Astrocyte of the cerebellum (primary cell): Measurements from ENCODE around the gene TFDP1.

ENCODE experiments used
- DNase-seq: peaks from one replicate; pipeline ENCODE4 v3.0.0-alpha.2; 2011; ENCODE audit warnings: low read depth
- H3K4me3 ChIP-seq: 2 replicates; pipeline ENCODE4 v1.5.1; 2011; ENCODE audit warnings: mild to moderate bottlenecking, low read depth, low read length, moderate library complexity
- in situ Hi-C: cut with HindIII; loops from 2 replicates; pipeline ENCODE4 v1.10.0; 2017; ENCODE audit warnings: low sequenced_read_pairs
- TF ChIP-seq, protein P1 (sequence below): IDR thresholded peaks from 2 replicates; pipeline ENCODE4 v1.5.1; 2012; ENCODE audit warnings: low read length, low read depth, moderate library complexity, mild to moderate bottlenecking; ENCODE audit errors: missing control alignments

The TFDP1 gene

DNA sequence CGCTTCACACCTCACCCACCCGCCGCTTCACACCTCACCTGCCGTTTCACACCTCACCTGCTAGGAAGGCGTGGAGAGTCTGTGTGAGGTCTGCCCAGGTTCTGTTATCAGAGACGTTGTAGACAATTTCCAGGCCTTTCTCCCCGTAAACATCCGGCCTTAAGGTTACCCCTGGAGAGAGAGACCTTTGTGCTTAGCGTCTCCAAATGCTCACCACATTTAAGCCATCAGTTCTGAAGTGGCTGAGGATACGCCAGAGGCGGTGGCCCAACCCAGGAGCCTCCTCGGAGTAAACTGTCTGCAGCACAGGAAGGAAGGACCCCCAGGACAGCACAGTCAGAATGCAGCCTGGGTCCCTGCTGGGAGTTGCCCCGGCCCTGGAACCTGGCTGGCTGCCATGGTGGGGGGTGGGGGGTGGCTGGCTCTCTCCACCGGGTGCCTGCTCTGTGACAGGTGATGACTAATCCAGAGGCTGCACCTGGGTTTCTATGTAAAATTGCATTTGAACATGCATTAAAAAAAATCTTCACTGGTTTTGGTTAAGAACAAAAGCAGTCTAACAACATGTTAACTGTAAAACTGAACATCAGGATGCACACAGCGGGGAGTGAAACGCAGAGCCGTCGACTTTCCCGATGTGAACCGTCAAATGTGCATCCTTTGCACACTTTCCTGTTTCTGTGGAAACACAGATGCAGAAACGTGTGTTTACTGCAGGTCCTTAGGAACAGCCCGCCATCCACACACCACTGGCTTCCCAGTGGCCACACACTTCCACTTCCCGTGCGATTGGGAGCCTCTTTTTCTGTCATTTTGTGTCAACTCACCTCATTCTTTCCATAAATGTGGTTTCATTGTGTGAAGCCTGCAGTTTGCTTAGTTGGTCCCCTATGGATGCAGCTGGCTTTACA lies 69.0 kb downstream of the TFDP1 start:
- DNase-seq = no peak
- TF ChIP-seq, protein P1, sequence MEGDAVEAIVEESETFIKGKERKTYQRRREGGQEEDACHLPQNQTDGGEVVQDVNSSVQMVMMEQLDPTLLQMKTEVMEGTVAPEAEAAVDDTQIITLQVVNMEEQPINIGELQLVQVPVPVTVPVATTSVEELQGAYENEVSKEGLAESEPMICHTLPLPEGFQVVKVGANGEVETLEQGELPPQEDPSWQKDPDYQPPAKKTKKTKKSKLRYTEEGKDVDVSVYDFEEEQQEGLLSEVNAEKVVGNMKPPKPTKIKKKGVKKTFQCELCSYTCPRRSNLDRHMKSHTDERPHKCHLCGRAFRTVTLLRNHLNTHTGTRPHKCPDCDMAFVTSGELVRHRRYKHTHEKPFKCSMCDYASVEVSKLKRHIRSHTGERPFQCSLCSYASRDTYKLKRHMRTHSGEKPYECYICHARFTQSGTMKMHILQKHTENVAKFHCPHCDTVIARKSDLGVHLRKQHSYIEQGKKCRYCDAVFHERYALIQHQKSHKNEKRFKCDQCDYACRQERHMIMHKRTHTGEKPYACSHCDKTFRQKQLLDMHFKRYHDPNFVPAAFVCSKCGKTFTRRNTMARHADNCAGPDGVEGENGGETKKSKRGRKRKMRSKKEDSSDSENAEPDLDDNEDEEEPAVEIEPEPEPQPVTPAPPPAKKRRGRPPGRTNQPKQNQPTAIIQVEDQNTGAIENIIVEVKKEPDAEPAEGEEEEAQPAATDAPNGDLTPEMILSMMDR = no peak
- in situ Hi-C loops = no loop called here
- no peak overlapping the region for H3K4me3 ChIP-seq

DNA sequence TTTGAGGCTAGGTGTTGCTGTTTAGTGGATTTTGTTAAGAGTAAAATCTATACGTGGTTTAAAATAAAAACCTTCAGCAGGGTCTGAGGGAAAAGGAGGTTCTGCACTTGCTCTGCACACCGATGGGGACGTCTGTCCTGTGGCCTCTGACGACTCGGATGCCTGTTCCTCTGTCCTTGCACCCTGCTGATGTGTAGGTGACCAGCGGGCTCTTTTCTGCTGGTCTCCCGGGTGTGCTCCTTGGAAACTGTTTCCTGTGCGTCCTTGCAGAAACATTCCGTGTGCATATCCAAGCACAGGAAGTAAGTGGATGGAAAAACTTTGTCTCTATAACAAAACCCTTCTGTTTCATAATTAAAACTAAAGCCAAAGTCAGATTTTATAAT lies 69.6 kb downstream of the TFDP1 start:
- no peak for DNase-seq
- H3K4me3 ChIP-seq = no peak overlapping the region
- in situ Hi-C loops = no loop called here
- TF ChIP-seq, protein P1 = no peak

DNA sequence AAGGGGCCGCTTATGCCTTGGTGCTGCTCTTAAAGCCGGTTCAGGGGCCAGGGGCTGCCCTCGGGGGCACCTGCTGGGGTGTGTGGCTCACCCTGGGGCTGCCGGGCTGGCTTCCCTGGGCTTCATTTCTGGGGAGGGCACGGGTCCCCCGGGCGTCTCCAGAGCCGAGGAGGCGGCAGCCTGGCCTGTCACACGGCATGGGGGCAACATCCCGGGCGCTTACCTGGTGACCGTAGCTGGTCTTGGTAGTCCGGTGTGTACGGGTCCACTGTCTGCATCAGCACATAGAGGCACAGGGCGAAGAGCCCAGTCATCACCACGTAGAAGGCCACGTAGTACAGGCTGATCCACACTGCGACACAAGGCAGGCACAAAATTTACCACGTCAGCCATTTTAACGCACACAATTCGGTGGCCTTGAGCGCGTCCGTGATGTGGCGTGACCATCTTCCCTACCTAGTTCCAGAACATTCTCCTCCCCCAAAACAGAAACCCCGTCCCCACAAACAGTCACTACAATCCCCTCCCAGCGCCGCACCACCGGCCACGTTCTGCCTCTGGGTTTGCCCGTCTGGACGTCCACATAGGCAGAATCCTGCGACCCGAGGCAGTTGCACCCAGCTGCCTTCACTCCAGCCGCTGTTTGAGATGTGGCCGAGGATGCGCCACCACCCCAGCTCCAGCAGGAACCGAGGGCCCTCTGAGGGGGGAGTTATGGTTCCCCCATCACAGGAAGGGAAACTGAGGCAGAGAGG lies 70.2 kb downstream of the TFDP1 start:
- H3K4me3 ChIP-seq = no peak overlapping the region
- DNase-seq = no peak
- TF ChIP-seq, protein P1 = no peak
- in situ Hi-C loops = no loop called here

DNA sequence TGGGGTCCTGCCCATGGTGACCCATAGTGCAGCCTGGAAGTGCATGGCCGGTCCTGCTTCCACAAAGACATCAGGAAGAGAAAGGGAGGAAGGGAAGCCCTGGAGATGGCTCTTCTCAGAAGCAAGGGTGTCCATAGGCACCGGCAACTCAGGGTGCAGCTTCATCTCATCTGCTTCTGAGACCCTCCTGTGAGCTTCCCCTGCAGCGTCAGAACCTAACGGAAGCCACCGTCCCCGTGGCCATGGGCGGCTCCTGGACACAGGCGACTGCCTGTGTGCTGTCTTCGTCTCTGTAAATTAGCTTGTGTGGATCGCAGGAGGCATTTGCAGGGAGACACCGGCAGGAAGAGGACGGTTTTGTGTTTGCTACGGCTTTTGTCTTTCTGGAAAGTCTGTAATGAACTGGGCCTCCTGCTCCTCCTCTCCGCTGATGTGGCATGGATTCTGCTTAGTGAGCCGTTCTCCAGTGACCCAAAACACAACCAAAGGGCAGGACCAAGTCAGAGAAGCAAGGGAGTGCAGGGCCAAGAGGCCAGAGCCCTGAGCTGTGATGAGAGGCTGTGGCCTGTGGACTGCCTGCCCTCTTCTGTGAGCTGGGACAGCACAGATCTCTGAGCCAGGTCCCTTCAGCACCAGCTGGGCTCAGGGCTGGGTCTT lies 70.9 kb downstream of the TFDP1 start:
- in situ Hi-C loops = no loop called here
- no peak overlapping the region for H3K4me3 ChIP-seq
- TF ChIP-seq, protein P1 = no peak
- DNase-seq = no peak

DNA sequence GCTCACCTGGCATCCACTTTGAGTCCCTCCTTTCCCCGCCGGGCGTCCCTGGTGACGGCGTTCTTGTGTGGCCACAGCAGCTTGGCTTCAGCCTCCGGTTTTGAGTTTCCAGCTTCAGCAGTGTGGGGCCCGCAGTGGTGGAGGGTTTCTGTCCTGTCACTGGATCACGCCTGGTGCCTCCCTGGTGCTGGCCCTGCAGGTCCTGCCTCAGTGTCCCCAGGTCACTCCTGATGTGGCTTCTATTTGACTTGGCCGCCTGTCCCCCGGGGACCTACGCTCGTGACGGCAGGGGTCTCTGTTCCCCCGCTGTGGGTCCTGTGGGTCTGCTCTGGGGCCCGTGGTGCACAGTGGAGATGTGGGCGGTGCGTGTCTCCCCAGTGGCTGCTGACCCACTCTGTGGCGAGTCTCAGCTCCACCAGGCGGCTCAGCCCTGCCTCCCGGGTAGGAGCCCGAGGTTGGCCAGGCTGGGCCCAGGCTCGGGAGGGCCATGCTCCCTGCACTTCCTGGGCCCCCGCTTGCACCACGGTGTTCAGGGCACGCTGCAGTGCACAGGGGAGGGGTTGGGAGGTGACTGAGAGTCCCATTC lies 71.5 kb downstream of the TFDP1 start:
- TF ChIP-seq, protein P1 = no peak
- DNase-seq = no peak
- in situ Hi-C loops = no loop called here
- H3K4me3 ChIP-seq = no peak overlapping the region
